ENCODE results near the gene EIF3A.
"Not testable (repeated sequence)": the region's sequence is repeated elsewhere in the genome, so short reads cannot be mapped to it uniquely, and the experiment has no call there.

Gene EIF3A

GRCh38 chr10:119051775-119052174, 28.8 kb downstream of the EIF3A start:
- DNase-seq (ENCODE audit: low read depth in 3 of 3) = no peak

GRCh38 chr10:119049777-119050176, 30.8 kb downstream of the EIF3A start:
- DNase-seq (ENCODE audit: low read depth in 3 of 3) = no peak

- no peak for DNase-seq (ENCODE audit: low read depth in 3 of 3)
Observed at GRCh38 chr10:119049361-119049760, 31.3 kb downstream of the EIF3A start.

GRCh38 chr10:119045561-119045960, 35.1 kb downstream of the EIF3A start:
- no peak for DNase-seq (ENCODE audit: low read depth in 3 of 3)

GRCh38 chr10:119042169-119042568, 38.4 kb downstream of the EIF3A start:
- DNase-seq (ENCODE audit: low read depth in 3 of 3) = no peak

- no peak for DNase-seq (ENCODE audit: low read depth in 3 of 3)
Observed at GRCh38 chr10:119041326-119041725, 39.3 kb downstream of the EIF3A start.

- DNase-seq (ENCODE audit: low read depth in 3 of 3) = no peak
Observed at GRCh38 chr10:119039161-119039560, 41.5 kb downstream of the EIF3A start.

GRCh38 chr10:119031496-119032059, 49.0 kb downstream of the EIF3A start:
- DNase-seq (ENCODE audit: low read depth in 3 of 3) = no peak

- peak in 1 of 3 experiments; percentile 25 for DNase-seq (ENCODE audit: low read depth in 3 of 3)
Observed at GRCh38 chr10:119030421-119031250, 50.0 kb downstream of the EIF3A start.

- peak in 1 of 3 experiments; percentile 26 for DNase-seq (ENCODE audit: low read depth in 3 of 3)
Observed at GRCh38 chr10:119029613-119030420, 50.8 kb downstream of the EIF3A start, which contains the start of gene NANOS1. TSS of gene NANOS1 (plus strand) at chr10:119029714. CDS start at chr10:119029802, 88 bp downstream.

GRCh38 chr10:119028900-119029612, 51.6 kb downstream of the EIF3A start:
- DNase-seq (ENCODE audit: low read depth in 3 of 3) = peak; percentile 63 to 78 (median 68)

- not testable (repeated sequence) for DNase-seq (ENCODE audit: low read depth in 3 of 3)
Observed at GRCh38 chr10:119028445-119028899, 52.1 kb downstream of the EIF3A start.

- no peak for DNase-seq (ENCODE audit: low read depth in 3 of 3)
Observed at GRCh38 chr10:119026301-119027110, 54.1 kb downstream of the EIF3A start.

- no peak for DNase-seq (ENCODE audit: low read depth in 3 of 3)
Observed at GRCh38 chr10:119025776-119026175, 54.8 kb downstream of the EIF3A start.

GRCh38 chr10:119025336-119025735, 55.3 kb downstream of the EIF3A start:
- no peak for DNase-seq (ENCODE audit: low read depth in 3 of 3)

- no peak for DNase-seq (ENCODE audit: low read depth in 3 of 3)
Observed at GRCh38 chr10:119024882-119025281, 55.7 kb downstream of the EIF3A start.

GRCh38 chr10:119023553-119023868, 57.1 kb downstream of the EIF3A start:
- DNase-seq (ENCODE audit: low read depth in 3 of 3) = no peak

- no peak for DNase-seq (ENCODE audit: low read depth in 3 of 3)
Observed at GRCh38 chr10:119022846-119023552, 57.6 kb downstream of the EIF3A start.

GRCh38 chr10:119020627-119020946, 60.0 kb downstream of the EIF3A start:
- no peak for DNase-seq (ENCODE audit: low read depth in 3 of 3)

GRCh38 chr10:119007211-119007574, 73.4 kb downstream of the EIF3A start:
- no peak for DNase-seq (ENCODE audit: low read depth in 3 of 3)
